ENCODE data around the gene DOK1.
"Not testable (repeated sequence)": the region's sequence is repeated elsewhere in the genome, so short reads cannot be mapped to it uniquely, and the experiment has no call there.

Gene DOK1

GRCh38 chr2:74548900-74549826 lies 5.4 kb upstream of the DOK1 start:
- DNase-seq: no peak

- no peak for DNase-seq
Measured at GRCh38 chr2:74550231-74550630, 4.3 kb upstream of the DOK1 start.

GRCh38 chr2:74551530-74551929 lies 3.0 kb upstream of the DOK1 start:
- DNase-seq: no peak

- DNase-seq: no peak
Measured at GRCh38 chr2:74551942-74552913, 2.3 kb upstream of the DOK1 start.

GRCh38 chr2:74552914-74553811 lies 1.4 kb upstream of the DOK1 start:
- no peak for DNase-seq

GRCh38 chr2:74554820-74555531 lies 456 bp downstream of the DOK1 start:
- no peak for DNase-seq

- DNase-seq: no peak
Measured at GRCh38 chr2:74555610-74556103, 1.1 kb downstream of the DOK1 start.

GRCh38 chr2:74556159-74556558 lies 1.6 kb downstream of the DOK1 start:
- DNase-seq: no peak

- DNase-seq: no peak
Measured at GRCh38 chr2:74556831-74557370, 2.4 kb downstream of the DOK1 start.

GRCh38 chr2:74558284-74559230 lies 4.0 kb downstream of the DOK1 start:
- no peak for DNase-seq

- DNase-seq: no peak
Measured at GRCh38 chr2:74559912-74560311, 5.4 kb downstream of the DOK1 start.

GRCh38 chr2:74560591-74560990 lies 6.1 kb downstream of the DOK1 start:
- DNase-seq: no peak

GRCh38 chr2:74561022-74561421 lies 6.5 kb downstream of the DOK1 start:
- DNase-seq: not testable (repeated sequence)

- no peak for DNase-seq
Measured at GRCh38 chr2:74562126-74562775, 7.7 kb downstream of the DOK1 start.

GRCh38 chr2:74564222-74564621 lies 9.7 kb downstream of the DOK1 start:
- no peak for DNase-seq

GRCh38 chr2:74566076-74566753 lies 11.7 kb downstream of the DOK1 start:
- no peak for DNase-seq

GRCh38 chr2:74566754-74567085 lies 12.2 kb downstream of the DOK1 start:
- DNase-seq: no peak

GRCh38 chr2:74567881-74568280 lies 13.4 kb downstream of the DOK1 start:
- DNase-seq: no peak

- DNase-seq: no peak
Measured at GRCh38 chr2:74569686-74570085, 15.2 kb downstream of the DOK1 start.

All from SIG-M5 (cell line).